HG03460 (cell line): ENCODE results near the gene CDC16.
"Not testable (repeated sequence)": the region's sequence is repeated elsewhere in the genome, so short reads cannot be mapped to it uniquely, and the experiment has no call there.

ENCODE experiments used
- ATAC-seq: cut with Tn5 transposase; IDR thresholded peaks from one replicate; pipeline ENCODE4 v1.9.1; 2021; ENCODE audit not compliant: unreplicated experiment

Gene CDC16

GRCh38 chr13:114234645-114235421 lies at the start of gene CDC16:
CDC16 (plus strand) TSS chr13:114234897; CDS start chr13:114235085, 188 bp downstream.
- peak; percentile 89 for ATAC-seq

GRCh38 chr13:114185182-114185971 lies 49.3 kb upstream of the CDC16 start:
- ATAC-seq = no peak

GRCh38 chr13:114194853-114195252 lies 39.8 kb upstream of the CDC16 start:
- ATAC-seq = no peak

- no peak for ATAC-seq
Observed at GRCh38 chr13:114196629-114197028, 38.1 kb upstream of the CDC16 start.

GRCh38 chr13:114198556-114198955 lies 36.1 kb upstream of the CDC16 start:
- no peak for ATAC-seq

GRCh38 chr13:114199526-114199925 lies 35.2 kb upstream of the CDC16 start:
- not testable (repeated sequence) for ATAC-seq

GRCh38 chr13:114199954-114200353 lies 34.7 kb upstream of the CDC16 start:
- no peak for ATAC-seq

- no peak for ATAC-seq
Observed at GRCh38 chr13:114200399-114200911, 34.2 kb upstream of the CDC16 start.

GRCh38 chr13:114202581-114202980 lies 32.1 kb upstream of the CDC16 start:
- no peak for ATAC-seq

- ATAC-seq = no peak
Observed at GRCh38 chr13:114203536-114203935, 31.2 kb upstream of the CDC16 start.

- ATAC-seq = no peak
Observed at GRCh38 chr13:114204894-114205293, 29.8 kb upstream of the CDC16 start.

GRCh38 chr13:114208134-114208533 lies 26.6 kb upstream of the CDC16 start:
- ATAC-seq = no peak

GRCh38 chr13:114211446-114212157 lies 23.1 kb upstream of the CDC16 start:
- no peak for ATAC-seq

GRCh38 chr13:114212158-114212495 lies 22.6 kb upstream of the CDC16 start:
- no peak for ATAC-seq

- ATAC-seq = no peak
Observed at GRCh38 chr13:114213980-114214379, 20.7 kb upstream of the CDC16 start.

- ATAC-seq = no peak
Observed at GRCh38 chr13:114219392-114219791, 15.3 kb upstream of the CDC16 start.

GRCh38 chr13:114222461-114222968 lies 12.2 kb upstream of the CDC16 start:
- ATAC-seq = no peak

GRCh38 chr13:114224201-114224600 lies 10.5 kb upstream of the CDC16 start:
- no peak for ATAC-seq

GRCh38 chr13:114225610-114226009 lies 9.1 kb upstream of the CDC16 start:
- ATAC-seq = no peak

GRCh38 chr13:114226088-114226487 lies 8.6 kb upstream of the CDC16 start:
- ATAC-seq = peak; percentile 7

GRCh38 chr13:114226699-114227323 lies 7.9 kb upstream of the CDC16 start:
- peak; percentile 90 for ATAC-seq
